GM20000 (cell line): ENCODE measurements around the gene HEMGN.
"Not testable (repeated sequence)": the region's sequence is repeated elsewhere in the genome, so short reads cannot be mapped to it uniquely, and the experiment has no call there.

ENCODE experiments used
- DNase-seq: peaks from one replicate; pipeline ENCODE4 v3.0.0; 2012; ENCODE audit warnings: low spot score
- CTCF ChIP-seq: IDR thresholded peaks from 2 replicates; pipeline ENCODE4 v1.5.1; 2012; ENCODE audit warnings: mild to moderate bottlenecking, control low read depth; ENCODE audit errors: extremely low read depth, missing control alignments

HEMGN gene

GRCh38 chr9:97962575-97962974, 24.6 kb upstream of the HEMGN start:
- DNase-seq = no peak
- no peak for TF ChIP-seq CTCF

GRCh38 chr9:97962136-97962535, 24.2 kb upstream of the HEMGN start:
- TF ChIP-seq CTCF = no peak
- no peak for DNase-seq

- DNase-seq = no peak
- TF ChIP-seq CTCF = no peak
These were observed 23.4 kb upstream of the HEMGN start for GRCh38 chr9:97961361-97961760.

- not testable (repeated sequence) for DNase-seq
These were observed 22.8 kb upstream of the HEMGN start for GRCh38 chr9:97960678-97961328.

GRCh38 chr9:97959585-97959984, 21.6 kb upstream of the HEMGN start:
- no peak for TF ChIP-seq CTCF
- DNase-seq = no peak

GRCh38 chr9:97958812-97959511, 21.0 kb upstream of the HEMGN start:
- TF ChIP-seq CTCF = no peak
- DNase-seq = no peak

- DNase-seq = no peak
- TF ChIP-seq CTCF = no peak
These were observed 18.4 kb upstream of the HEMGN start for GRCh38 chr9:97956331-97956730.

GRCh38 chr9:97954550-97954989, 16.6 kb upstream of the HEMGN start:
- peak; percentile 63 for DNase-seq

GRCh38 chr9:97950873-97951272, 12.9 kb upstream of the HEMGN start:
- not testable (repeated sequence) for DNase-seq

More at GRCh38 chr9:97954550-97954989, 16.6 kb upstream of the HEMGN start:
- peak; percentile 39 for TF ChIP-seq CTCF

GRCh38 chr9:97947094-97947493, 9.1 kb upstream of the HEMGN start:
- not testable (repeated sequence) for DNase-seq

- not testable (repeated sequence) for DNase-seq
These were observed 7.5 kb upstream of the HEMGN start for GRCh38 chr9:97945470-97945869.
